OCI-LY7 (cell line): Measurements from ENCODE around the gene ZMYND11. TPM values are rescaled to one million over a fixed set of nuclear protein-coding genes. Genes with fewer than 3 reads are reported as not detected.

Source experiments
- BruUV-seq: library from RNA; stranded (reverse); fragments of 400-500 nt; replicated peaks from 2 replicates; lab custom pipeline; 2021; lab: Mats Ljungman, UMichigan
- CTCF ChIA-PET: fragments of 300-600 bp; sonication (Branson Sonifier 250); formaldehyde crosslinking; loops from one replicate; lab custom pipeline; 2022; ENCODE audit warnings: antibody characterized with exemption; ENCODE audit not compliant: unreplicated experiment; lab: Charles Lee
- POLR2A ChIA-PET: fragments of 300-600 bp; sonication (Branson Sonifier 250); formaldehyde crosslinking; loops from one replicate; lab custom pipeline; 2022; ENCODE audit warnings: antibody characterized with exemption; lab: Charles Lee
- DNase-seq: peaks from one replicate; pipeline ENCODE4 v3.0.0-alpha.2; 2015; ENCODE audit warnings: low spot score
- H2AFZ ChIP-seq: fragments of 200-600 bp; sonication (generic), shearing (Covaris generic); 2 replicates; pipeline ENCODE4 v1.6.1; 2014; ENCODE audit warnings: mild to moderate bottlenecking, antibody characterized with exemption, low read length, moderate library complexity
- H3K27ac ChIP-seq: fragments of 200-600 bp; sonication (generic); 2 replicates; pipeline ENCODE4 v1.5.1; 2014; ENCODE audit warnings: mixed run types, low read depth, mild to moderate bottlenecking, moderate library complexity, low read length, inconsistent platforms; ENCODE audit not compliant: poor library complexity, severe bottlenecking
- H3K36me3 ChIP-seq: fragments of 200-600 bp; sonication (generic); 2 replicates; pipeline ENCODE4 v1.6.1; 2014; ENCODE audit warnings: mild to moderate bottlenecking, antibody characterized with exemption, low read length, moderate library complexity, mixed read lengths; ENCODE audit not compliant: insufficient read depth
- H3K4me1 ChIP-seq: fragments of 200-600 bp; sonication (generic); 2 replicates; pipeline ENCODE4 v1.5.1; 2014; ENCODE audit warnings: mild to moderate bottlenecking, low read length; ENCODE audit not compliant: insufficient read depth, poor library complexity, severe bottlenecking
- H3K4me2 ChIP-seq: fragments of 200-600 bp; sonication (generic); 2 replicates; pipeline ENCODE4 v1.6.1; 2014; ENCODE audit warnings: mild to moderate bottlenecking, low read length
- H3K4me3 ChIP-seq: fragments of 200-600 bp; sonication (generic); 2 replicates; pipeline ENCODE4 v1.5.1; 2014; ENCODE audit warnings: mild to moderate bottlenecking, low read depth, low read length; ENCODE audit not compliant: poor library complexity, severe bottlenecking
- H3K79me2 ChIP-seq: fragments of 200-600 bp; sonication (generic); 2 replicates; pipeline ENCODE4 v1.6.1; 2016; ENCODE audit warnings: low read depth, mild to moderate bottlenecking, low read length, moderate library complexity, mixed read lengths; ENCODE audit not compliant: insufficient read depth
- H3K9me2 ChIP-seq: fragments of 200-600 bp; sonication (generic); 2 replicates; pipeline ENCODE4 v1.6.1; 2016; ENCODE audit warnings: mild to moderate bottlenecking, low read length, mixed read lengths; ENCODE audit not compliant: insufficient read depth
- H3K9me3 ChIP-seq: fragments of 200-600 bp; sonication (generic); 2 replicates; pipeline ENCODE4 v1.6.1; 2014; ENCODE audit warnings: mild to moderate bottlenecking, mixed run types, low read length, mixed read lengths
- H4K20me1 ChIP-seq: fragments of 200-600 bp; sonication (generic); 2 replicates; pipeline ENCODE4 v1.6.1; 2014; ENCODE audit warnings: mild to moderate bottlenecking, antibody characterized with exemption, low read length, moderate library complexity, mixed read lengths; ENCODE audit not compliant: insufficient read depth
- CTCF ChIP-seq: fragments of 200-600 bp; sonication (generic); conservative IDR thresholded peaks from 2 replicates; pipeline ENCODE4 v1.5.1; 2014; ENCODE audit warnings: mild to moderate bottlenecking, antibody characterized with exemption, low read length, moderate library complexity, mixed read lengths
- EZH2phosphoT487 ChIP-seq: fragments of 200-600 bp; sonication (generic); IDR thresholded peaks from 2 replicates; pipeline ENCODE4 v1.6.1; 2018; ENCODE audit warnings: low read depth, borderline replicate concordance, mild to moderate bottlenecking, mixed run types, antibody characterized with exemption, low read length, moderate library complexity, mixed read lengths
- intact Hi-C: fragments of 100-400 bp; cut with micrococcal nuclease; formaldehyde crosslinking; loops from one replicate; pipeline ENCODE4 v1.10.0; 2022; ENCODE audit not compliant: unreplicated experiment
- total RNA-seq, 2 experiments: library from RNA; depleted of rRNA in 1 of 2; stranded (reverse); fragments of >200 nt in 1 of 2; shearing (Covaris generic) in 1 of 2; gene quantifications; 2 replicates each; pipeline ENCODE4 v1.2.3, GENCODE V29; 2014 to 2022

ZMYND11 gene
- total RNA-seq, 2 experiments from 2014 or later, result 4.0 to 5.5 TPM

- H2AFZ ChIP-seq, result no peak overlapping the region
Measured at GRCh38 chr10:112246-112645, 23.0 kb upstream of the ZMYND11 start.

GRCh38 chr10:124874-125273 is 10.4 kb upstream of the ZMYND11 start:
- H3K36me3 ChIP-seq, result no peaks in the 10 kb centered on the region
- TF ChIP-seq EZH2phosphoT487 (no peak), CTCF (no peak)
- no peak overlapping the region for H2AFZ ChIP-seq
- no TSS peak for BruUV-seq
- ChIA-PET POLR2A (no interaction called here), CTCF (no interaction called here)
- peaks cover 6% of the 10 kb centered on the region; the same call in 1 of the 2 replicates for H4K20me1 ChIP-seq
- H3K9me2 ChIP-seq, result no peaks in the 10 kb centered on the region
- no peak overlapping the region for H3K27ac ChIP-seq
- H3K9me3 ChIP-seq, result no peaks in the 10 kb centered on the region
- H3K4me1 ChIP-seq, result no peaks in the 10 kb centered on the region
- intact Hi-C loops, result no loop called here
- H3K4me3 ChIP-seq, result no peak overlapping the region
- H3K4me2 ChIP-seq, result no peak overlapping the region
- H3K79me2 ChIP-seq, result no peaks in the 10 kb centered on the region
- no peak for DNase-seq

More at GRCh38 chr10:112246-112645, 23.0 kb upstream of the ZMYND11 start:
- no peaks in the 10 kb centered on the region for H3K4me1 ChIP-seq
- no peak for DNase-seq
- intact Hi-C loops, result no loop called here
- H3K79me2 ChIP-seq, result no peaks in the 10 kb centered on the region
- H3K4me3 ChIP-seq, result no peak overlapping the region
- no peaks in the 10 kb centered on the region for H3K9me2 ChIP-seq
- TF ChIP-seq CTCF, result no peak
- TF ChIP-seq EZH2phosphoT487, result no peak
- H3K27ac ChIP-seq, result no peak overlapping the region
- BruUV-seq, result no TSS peak
- H3K9me3 ChIP-seq, result peaks cover 6% of the 10 kb centered on the region; the same call in 1 of the 2 replicates
- H3K4me2 ChIP-seq, result no peak overlapping the region
- CTCF ChIA-PET, result no interaction called here
- H4K20me1 ChIP-seq, result no peaks in the 10 kb centered on the region
- no peaks in the 10 kb centered on the region for H3K36me3 ChIP-seq
- POLR2A ChIA-PET, result no interaction called here

- ChIA-PET CTCF (no interaction called here), POLR2A (interaction anchor here (1.2 kb wide), 1 partner anchor 210 kb away, joined by 3 read pairs; no protein-coding TSS in a partner anchor)
- H3K4me3 ChIP-seq, result no peak overlapping the region
- H3K27ac ChIP-seq, result no peak overlapping the region
- H3K4me1 ChIP-seq, result no peaks in the 10 kb centered on the region
- peak; percentile 65 for DNase-seq
- H3K79me2 ChIP-seq, result no peaks in the 10 kb centered on the region
- H3K4me2 ChIP-seq, result no peak overlapping the region
- intact Hi-C loops, result no loop called here
- no peak overlapping the region for H2AFZ ChIP-seq
- H4K20me1 ChIP-seq, result peaks cover 6% of the 10 kb centered on the region; the same call in 1 of the 2 replicates
- BruUV-seq, result no TSS peak
- no peak for TF ChIP-seq CTCF
- no peak for TF ChIP-seq EZH2phosphoT487
- no peaks in the 10 kb centered on the region for H3K9me3 ChIP-seq
- H3K9me2 ChIP-seq, result no peaks in the 10 kb centered on the region
- no peaks in the 10 kb centered on the region for H3K36me3 ChIP-seq
Measured at GRCh38 chr10:127612-128432, 7.4 kb upstream of the ZMYND11 start.
